Measurements from ENCODE around the gene JPH3.

- TF ChIP-seq, protein P1, sequence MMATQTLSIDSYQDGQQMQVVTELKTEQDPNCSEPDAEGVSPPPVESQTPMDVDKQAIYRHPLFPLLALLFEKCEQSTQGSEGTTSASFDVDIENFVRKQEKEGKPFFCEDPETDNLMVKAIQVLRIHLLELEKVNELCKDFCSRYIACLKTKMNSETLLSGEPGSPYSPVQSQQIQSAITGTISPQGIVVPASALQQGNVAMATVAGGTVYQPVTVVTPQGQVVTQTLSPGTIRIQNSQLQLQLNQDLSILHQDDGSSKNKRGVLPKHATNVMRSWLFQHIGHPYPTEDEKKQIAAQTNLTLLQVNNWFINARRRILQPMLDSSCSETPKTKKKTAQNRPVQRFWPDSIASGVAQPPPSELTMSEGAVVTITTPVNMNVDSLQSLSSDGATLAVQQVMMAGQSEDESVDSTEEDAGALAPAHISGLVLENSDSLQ (IDR thresholded peaks at IDR 0.05), result no peak
- TF ChIP-seq BHLHE40 (IDR thresholded peaks at IDR 0.05; ENCODE audit: borderline replicate concordance), result no peak
- TF ChIP-seq SP1 (IDR thresholded peaks at IDR 0.05), result no peak
- TF ChIP-seq SUZ12 (IDR thresholded peaks at IDR 0.05), result no peak
- TF ChIP-seq ZNF384 (IDR thresholded peaks at IDR 0.05), result no peak
- no peak for TF ChIP-seq ARNT (IDR thresholded peaks at IDR 0.05)
- TF ChIP-seq TARDBP (IDR thresholded peaks at IDR 0.05), result no peak
- no peak for TF ChIP-seq NFRKB (IDR thresholded peaks at IDR 0.05)
- no peak for TF ChIP-seq CTBP1 (IDR thresholded peaks at IDR 0.05; ENCODE audit: borderline replicate concordance)
- TF ChIP-seq ELF4 (IDR thresholded peaks at IDR 0.05), result no peak
- no peak for TF ChIP-seq FOXM1 (IDR thresholded peaks at IDR 0.05; ENCODE audit: borderline replicate concordance)
These were observed 103.5 kb downstream of the JPH3 start for GRCh38 chr16:87705771-87706277.

All from HEK293T (cell line).